Suprapubic skin (tissue), 3 donors: ENCODE measurements around the gene PMEPA1.

Experiments used
- CTCF ChIP-seq, 2 donors: fragments of 200-600 bp in 1 of 2; fragments of 450-650 bp in 1 of 2; sonication (generic) in 1 of 2; IDR thresholded peaks; one replicate each; pipeline ENCODE4 v1.5.1; 2016 to 2019; ENCODE audit warnings: antibody characterized with exemption in 2 of 2, mild to moderate bottlenecking in 1 of 2, moderate library complexity in 1 of 2
- POLR2A ChIP-seq, 2 donors: fragments of 450-650 bp; IDR thresholded peaks; one replicate each; pipeline ENCODE4 v1.6.1; 2017; ENCODE audit warnings: antibody characterized with exemption in 2 of 2, mild to moderate bottlenecking in 2 of 2, moderate library complexity in 2 of 2

GRCh38 chr20:57677584-57677982 is 32.2 kb downstream of the PMEPA1 start:
- TF ChIP-seq CTCF (IDR thresholded peaks at IDR 0.05) (no peak), POLR2A (IDR thresholded peaks at IDR 0.05) (no peak)
